Activated T-cell treated with anti-CD3 and anti-CD28 coated beads, Interleukin-2, amount 50 U/mL, for 24 hours (primary cell): Measurements from ENCODE around the gene FADD.
A peak's percentile ranks its signal among the peaks of the same experiment; 100 is the strongest.

Experiments
- DNase-seq: peaks from one replicate; pipeline ENCODE4 v3.0.0-alpha.2; 2020
- H3K27ac Mint-ChIP-seq: 2 replicates; pipeline ENCODE4 v1.8.0; 2020; ENCODE audit warnings: mild to moderate bottlenecking, mixed read lengths
- H3K27me3 Mint-ChIP-seq: 2 replicates; pipeline ENCODE4 v1.8.0; 2020; ENCODE audit warnings: mixed read lengths
- H3K36me3 Mint-ChIP-seq: 2 replicates; pipeline ENCODE4 v1.8.0; 2020; ENCODE audit warnings: low read depth, mixed read lengths
- H3K4me1 Mint-ChIP-seq: 2 replicates; pipeline ENCODE4 v1.8.0; 2020; ENCODE audit warnings: low read depth, mixed read lengths
- H3K4me3 Mint-ChIP-seq: 2 replicates; pipeline ENCODE4 v1.8.0; 2020; ENCODE audit warnings: mild to moderate bottlenecking, moderate library complexity, mixed read lengths
- H3K9me3 Mint-ChIP-seq: 2 replicates; pipeline ENCODE4 v1.8.0; 2020; ENCODE audit warnings: mixed read lengths

The FADD gene

DNA sequence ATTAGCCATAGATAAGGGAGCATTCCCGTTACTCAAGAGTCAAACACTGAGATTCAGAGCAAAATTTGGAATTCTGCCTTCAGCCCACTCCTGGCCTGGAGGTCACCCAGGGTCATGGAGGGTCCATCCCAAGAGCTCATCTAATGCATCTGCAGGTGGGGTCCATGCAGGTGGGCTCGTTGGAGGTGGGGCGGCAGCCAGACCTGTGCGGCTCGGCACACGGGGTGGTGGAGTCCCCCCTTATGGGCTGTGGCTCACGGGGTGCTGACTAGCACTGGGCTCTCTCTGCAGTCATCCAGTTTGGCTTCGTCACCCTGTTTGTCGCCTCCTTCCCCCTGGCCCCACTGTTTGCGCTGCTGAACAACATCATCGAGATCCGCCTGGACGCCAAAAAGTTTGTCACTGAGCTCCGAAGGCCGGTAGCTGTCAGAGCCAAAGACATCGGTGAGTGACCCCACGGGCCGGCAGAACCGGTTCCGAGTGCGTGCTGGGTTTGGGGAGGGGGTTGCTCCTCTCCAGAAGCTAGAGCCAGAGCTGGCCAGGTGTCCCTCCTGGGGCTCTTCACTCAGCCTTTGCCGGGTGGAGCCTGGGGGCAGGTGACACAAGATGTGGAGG, 32.4 kb upstream of the FADD start:
- Mint-ChIP-seq H3K4me1 (no peaks in the 10 kb centered on the region), H3K27ac (no peak overlapping the region), H3K36me3 (no peaks in the 10 kb centered on the region), H3K9me3 (no peaks in the 10 kb centered on the region), H3K27me3 (peaks cover 21% of the 10 kb centered on the region), H3K4me3 (no peak overlapping the region)
- no peak for DNase-seq

DNA sequence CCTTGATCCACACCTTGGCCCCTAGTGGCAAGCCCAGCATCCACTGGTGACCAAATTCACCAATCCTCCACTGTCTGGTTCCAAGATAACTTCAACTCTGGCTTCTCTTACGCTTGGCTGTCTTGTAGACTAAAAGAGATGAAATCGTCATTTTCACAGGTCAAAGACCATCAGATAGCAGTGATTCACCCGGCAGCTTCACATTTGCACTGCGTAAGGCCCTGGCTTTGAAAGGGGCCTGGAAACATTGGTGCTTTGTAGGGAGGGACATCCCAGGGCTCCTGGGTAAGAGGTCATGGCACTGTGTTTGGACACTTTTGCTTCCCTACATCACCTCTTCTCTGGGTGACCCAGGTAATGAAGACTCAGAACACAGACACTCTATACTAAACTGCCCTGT, 30.1 kb upstream of the FADD start:
- Mint-ChIP-seq H3K4me1 (no peaks in the 10 kb centered on the region), H3K36me3 (no peaks in the 10 kb centered on the region), H3K27me3 (peaks cover 11% of the 10 kb centered on the region), H3K27ac (no peak overlapping the region), H3K4me3 (no peak overlapping the region), H3K9me3 (no peaks in the 10 kb centered on the region)
- no peak for DNase-seq

DNA sequence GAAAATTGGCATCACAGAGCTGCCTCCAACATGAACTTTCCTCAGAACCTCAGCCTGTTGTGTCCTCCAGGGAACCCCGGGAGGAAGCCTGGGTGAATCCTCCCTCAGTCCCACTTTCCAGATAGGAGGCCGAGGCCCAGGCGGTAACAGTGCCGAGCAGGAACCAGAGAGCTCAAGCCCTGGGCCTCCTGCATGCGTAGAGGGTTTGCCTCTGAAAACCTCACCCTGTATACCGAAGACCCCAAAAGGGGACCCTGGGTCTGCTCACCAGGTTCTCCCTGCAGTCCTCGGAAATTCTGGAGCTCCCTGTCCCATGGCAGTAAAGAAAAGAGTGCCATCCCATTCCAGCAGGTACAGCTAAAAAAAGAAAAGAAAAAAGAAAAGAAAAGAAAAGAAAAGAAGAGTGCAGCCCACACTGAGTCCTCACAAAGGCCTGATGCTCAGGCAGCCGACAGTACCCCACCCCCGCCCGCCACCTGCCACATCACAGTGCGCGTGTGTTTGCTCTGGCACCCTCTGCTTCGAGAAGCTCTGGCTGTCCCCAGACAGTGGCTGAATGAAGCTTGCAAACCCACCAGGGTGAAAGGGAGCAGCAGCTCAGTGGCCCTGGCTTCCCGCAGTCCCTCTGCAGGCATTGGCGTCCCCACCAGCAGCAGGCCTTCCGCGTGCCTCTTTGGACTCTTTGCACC, 28.4 kb upstream of the FADD start:
- no peaks in the 10 kb centered on the region for H3K9me3 Mint-ChIP-seq
- H3K36me3 Mint-ChIP-seq, result no peaks in the 10 kb centered on the region
- no peak for DNase-seq
- no peak overlapping the region for H3K4me3 Mint-ChIP-seq
- H3K4me1 Mint-ChIP-seq, result no peaks in the 10 kb centered on the region
- H3K27me3 Mint-ChIP-seq, result peaks cover under 1% of the 10 kb centered on the region
- no peak overlapping the region for H3K27ac Mint-ChIP-seq

DNA sequence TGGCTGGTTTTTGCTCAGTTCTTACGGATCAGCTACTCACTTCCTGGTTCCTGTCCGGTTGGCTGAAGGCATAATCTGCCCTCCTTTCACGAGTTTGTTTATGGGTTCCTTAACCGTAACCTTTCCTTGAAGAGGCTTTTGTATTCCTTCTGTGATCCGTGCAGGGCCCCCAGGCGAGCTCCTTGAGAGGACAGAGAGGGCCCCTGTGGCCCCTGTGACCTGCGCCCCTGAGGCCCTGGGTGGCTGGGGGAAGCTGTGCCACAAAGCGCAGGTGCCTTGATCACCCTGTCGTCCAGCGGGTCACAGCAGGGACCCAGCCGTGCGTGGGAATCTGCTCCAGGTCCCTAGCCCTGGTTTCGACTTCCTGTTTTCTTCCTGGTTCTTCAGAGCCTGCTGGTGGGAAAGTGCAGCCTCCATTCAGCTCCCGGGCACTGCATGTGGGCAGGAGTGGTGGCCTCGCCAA, 27.8 kb upstream of the FADD start:
- Mint-ChIP-seq H3K27ac (no peak overlapping the region), H3K9me3 (no peaks in the 10 kb centered on the region), H3K27me3 (no peaks in the 10 kb centered on the region), H3K4me3 (no peak overlapping the region), H3K4me1 (no peaks in the 10 kb centered on the region), H3K36me3 (no peaks in the 10 kb centered on the region)
- no peak for DNase-seq

DNA sequence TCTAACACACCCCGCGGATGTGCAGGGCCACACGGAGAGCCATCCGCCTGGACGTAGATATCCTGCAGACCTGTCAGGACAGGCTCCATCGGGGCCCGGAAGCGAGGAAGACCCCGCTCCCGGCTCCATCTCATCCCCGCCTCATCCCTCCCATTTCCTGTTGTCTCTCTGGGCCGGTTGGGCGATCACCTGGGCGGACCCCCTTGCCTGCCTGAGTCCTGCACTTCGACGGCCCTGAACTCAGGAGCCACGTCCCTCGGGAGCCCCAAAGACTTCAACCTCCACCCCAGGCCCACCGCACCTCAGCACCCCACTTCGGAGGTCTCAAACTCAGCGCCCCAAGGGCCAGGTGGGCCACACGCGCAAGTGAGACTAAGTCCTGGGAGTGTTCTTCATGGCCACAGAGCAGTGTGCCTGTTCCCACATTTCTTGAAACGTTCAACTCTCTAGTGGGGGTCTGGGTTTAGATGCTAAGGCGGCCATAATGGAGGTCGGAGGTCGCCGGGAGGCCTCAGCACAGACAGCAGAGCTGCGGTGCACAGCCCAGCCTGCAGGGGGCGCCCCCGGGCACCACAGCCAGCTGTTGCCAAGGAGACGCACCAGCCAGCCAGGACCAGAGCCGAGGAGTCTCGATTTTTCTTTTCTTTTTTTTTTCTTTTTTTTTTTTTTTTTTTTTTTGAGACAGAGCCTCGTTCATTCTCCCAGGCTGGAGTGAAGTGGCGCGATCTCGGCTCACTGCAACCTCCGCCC, 26.0 kb upstream of the FADD start:
- H3K4me3 Mint-ChIP-seq, result no peak overlapping the region

DNA sequence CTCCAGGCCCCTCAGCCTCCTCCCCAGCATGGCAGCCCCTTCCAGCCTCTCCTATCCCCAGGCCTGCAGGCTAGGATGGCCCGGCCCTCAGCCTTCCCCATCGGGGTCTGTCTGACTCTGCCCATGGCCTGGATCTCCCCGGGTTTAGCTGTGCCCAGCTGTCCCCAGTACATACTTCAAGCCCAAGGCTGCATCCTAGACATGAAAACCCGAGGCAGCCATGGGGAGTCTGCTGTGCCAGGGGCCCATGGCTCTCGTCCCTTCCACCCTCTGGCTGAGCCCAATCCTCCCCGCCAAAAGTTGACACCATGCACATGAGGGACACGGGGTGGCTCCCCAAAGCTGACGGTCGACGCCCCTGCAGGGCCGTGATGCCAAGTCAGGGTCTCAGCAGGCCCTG, 22.2 kb upstream of the FADD start:
- no peaks in the 10 kb centered on the region for H3K36me3 Mint-ChIP-seq
- peaks cover 6% of the 10 kb centered on the region for H3K27me3 Mint-ChIP-seq
- H3K4me1 Mint-ChIP-seq, result no peaks in the 10 kb centered on the region
- H3K9me3 Mint-ChIP-seq, result no peaks in the 10 kb centered on the region
- no peak overlapping the region for H3K4me3 Mint-ChIP-seq
- H3K27ac Mint-ChIP-seq, result no peak overlapping the region
- DNase-seq, result no peak

More for the DNA sequence above, 26.0 kb upstream of the FADD start:
- Mint-ChIP-seq H3K36me3 (no peaks in the 10 kb centered on the region), H3K9me3 (no peaks in the 10 kb centered on the region), H3K4me1 (no peaks in the 10 kb centered on the region), H3K27ac (no peak overlapping the region), H3K27me3 (no peaks in the 10 kb centered on the region)
- DNase-seq, result peak; percentile 68

DNA sequence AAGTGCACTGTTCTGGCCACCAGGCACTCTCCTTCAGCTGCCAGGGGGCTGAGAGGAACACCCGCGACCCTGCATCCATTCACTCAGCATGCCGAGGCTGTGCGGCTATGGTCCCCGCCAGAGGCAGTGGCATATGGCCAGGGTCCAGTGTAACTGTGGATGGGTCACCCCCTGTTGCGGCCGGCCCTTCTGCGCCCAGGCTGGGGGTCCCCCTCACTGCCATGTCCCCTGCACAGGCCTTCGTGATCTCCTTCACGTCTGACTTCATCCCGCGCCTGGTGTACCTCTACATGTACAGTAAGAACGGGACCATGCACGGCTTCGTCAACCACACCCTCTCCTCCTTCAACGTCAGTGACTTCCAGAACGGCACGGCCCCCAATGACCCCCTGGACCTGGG, 20.8 kb upstream of the FADD start:
- DNase-seq, result no peak
- no peaks in the 10 kb centered on the region for H3K9me3 Mint-ChIP-seq
- H3K36me3 Mint-ChIP-seq, result no peaks in the 10 kb centered on the region
- no peaks in the 10 kb centered on the region for H3K4me1 Mint-ChIP-seq
- no peak overlapping the region for H3K4me3 Mint-ChIP-seq
- no peak overlapping the region for H3K27ac Mint-ChIP-seq
- peaks cover 7% of the 10 kb centered on the region for H3K27me3 Mint-ChIP-seq

DNA sequence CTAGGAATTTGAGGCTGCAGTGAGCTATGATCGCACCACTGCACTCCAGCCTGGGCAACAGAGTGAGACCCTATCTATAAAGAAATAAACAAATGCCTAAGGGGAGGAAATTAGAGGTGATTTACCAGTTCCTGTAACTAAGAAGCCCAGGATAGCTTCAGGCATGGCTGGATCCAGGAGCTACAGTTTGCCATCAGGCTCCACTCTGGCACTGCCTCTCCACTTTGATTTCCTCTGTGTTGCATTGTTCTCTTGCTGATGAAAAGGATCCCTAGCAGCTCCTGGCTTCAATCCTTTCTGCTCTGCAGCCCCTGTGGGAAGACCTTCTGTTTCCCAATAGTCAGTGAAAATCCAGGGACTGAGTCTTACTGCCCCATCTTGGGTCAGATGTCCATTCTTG, 20.1 kb upstream of the FADD start:
- no peaks in the 10 kb centered on the region for H3K36me3 Mint-ChIP-seq
- DNase-seq, result no peak
- H3K27ac Mint-ChIP-seq, result no peak overlapping the region
- no peaks in the 10 kb centered on the region for H3K4me1 Mint-ChIP-seq
- peaks cover 11% of the 10 kb centered on the region for H3K27me3 Mint-ChIP-seq
- H3K9me3 Mint-ChIP-seq, result no peaks in the 10 kb centered on the region
- no peak overlapping the region for H3K4me3 Mint-ChIP-seq

DNA sequence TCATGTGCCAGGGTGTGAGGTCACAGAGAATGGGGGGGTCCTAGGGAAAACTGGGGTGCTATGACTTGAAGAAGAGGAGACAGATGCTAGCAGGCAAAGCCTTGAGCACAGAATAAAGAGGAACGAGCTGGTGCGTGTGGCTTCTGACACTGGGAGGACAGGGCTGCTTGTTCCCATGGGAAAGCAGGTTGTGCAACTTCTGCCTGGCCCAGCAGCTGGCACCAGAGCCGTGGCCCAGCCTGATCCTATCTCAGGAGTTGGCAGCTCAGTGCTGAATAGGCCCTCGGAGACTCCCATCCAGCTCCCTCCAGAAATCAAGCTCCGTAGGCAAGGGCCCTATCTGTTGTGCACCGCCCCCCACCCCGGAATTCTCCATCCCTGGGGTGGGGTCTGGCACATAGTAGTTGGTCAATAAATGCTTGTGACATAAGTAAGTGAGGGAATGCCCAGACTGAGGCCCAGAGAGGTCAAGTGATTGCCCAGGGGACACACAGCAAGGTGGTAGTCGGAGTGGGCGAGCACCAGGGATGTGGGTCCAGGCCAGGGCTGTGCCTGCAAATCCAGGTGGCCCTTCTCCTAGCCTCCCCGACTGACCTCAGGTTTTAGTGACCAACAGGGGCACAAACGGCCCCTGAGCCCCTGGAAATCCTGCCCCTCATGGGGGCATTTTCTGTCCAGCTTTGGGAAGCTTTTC, 19.5 kb upstream of the FADD start:
- no peak for DNase-seq
- H3K36me3 Mint-ChIP-seq, result no peaks in the 10 kb centered on the region
- peaks cover 11% of the 10 kb centered on the region for H3K27me3 Mint-ChIP-seq
- H3K27ac Mint-ChIP-seq, result no peak overlapping the region
- H3K4me1 Mint-ChIP-seq, result no peaks in the 10 kb centered on the region
- no peak overlapping the region for H3K4me3 Mint-ChIP-seq
- H3K9me3 Mint-ChIP-seq, result no peaks in the 10 kb centered on the region

DNA sequence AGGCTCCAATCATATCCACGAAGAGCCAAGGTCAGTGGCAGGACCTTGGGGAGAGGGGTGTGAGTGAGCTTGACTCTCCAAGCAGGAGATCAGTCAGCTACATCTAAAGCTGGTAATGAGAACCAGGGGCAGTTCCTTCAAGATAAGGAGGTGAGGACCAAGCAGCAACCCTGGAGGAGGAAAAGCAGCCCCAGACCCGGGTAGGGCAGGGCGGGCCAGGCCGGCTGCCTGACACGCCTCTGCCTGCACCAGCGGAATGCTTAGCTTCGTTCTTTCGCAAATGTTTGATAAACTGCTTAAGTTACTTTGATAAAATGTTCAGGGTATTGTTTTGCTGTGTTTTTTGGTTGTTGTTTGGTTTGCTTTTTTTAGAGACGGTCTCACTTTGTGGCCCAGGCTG, 18.7 kb upstream of the FADD start:
- Mint-ChIP-seq H3K27me3 (peaks cover 11% of the 10 kb centered on the region), H3K4me1 (no peaks in the 10 kb centered on the region), H3K4me3 (no peak overlapping the region), H3K27ac (no peak overlapping the region), H3K36me3 (no peaks in the 10 kb centered on the region), H3K9me3 (no peaks in the 10 kb centered on the region)
- DNase-seq, result no peak

DNA sequence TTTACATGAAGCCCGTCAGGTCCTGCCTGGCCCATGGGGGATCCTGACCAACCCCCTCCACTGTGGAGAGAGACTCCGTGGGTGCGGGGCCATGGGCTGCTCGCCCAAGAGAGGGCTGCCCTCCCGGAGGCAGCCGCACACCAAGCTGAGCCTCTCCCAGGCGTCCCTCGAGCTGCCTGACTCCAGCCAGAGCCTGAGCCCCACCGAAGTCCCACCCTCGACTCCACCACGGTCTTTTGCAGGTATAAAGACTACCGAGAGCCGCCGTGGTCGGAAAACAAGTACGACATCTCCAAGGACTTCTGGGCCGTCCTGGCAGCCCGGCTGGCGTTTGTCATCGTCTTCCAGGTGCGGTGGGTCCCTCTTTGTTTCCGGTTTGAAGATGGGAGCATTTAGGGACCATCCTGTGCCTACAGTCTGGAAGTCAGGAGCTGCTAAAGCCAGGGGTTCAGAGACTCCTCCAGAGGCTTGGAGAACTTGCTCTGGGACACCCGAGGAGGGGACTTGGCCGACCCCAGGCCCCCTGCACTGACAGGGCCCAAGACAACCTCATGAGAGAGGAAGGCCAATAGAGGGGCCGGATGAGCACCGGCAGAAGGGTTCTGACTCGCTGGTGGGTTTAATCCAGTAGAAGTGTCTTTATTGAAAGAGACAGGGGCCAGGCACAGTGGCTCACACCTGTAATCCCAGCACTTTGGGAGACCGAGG, 17.6 kb upstream of the FADD start:
- no peaks in the 10 kb centered on the region for H3K36me3 Mint-ChIP-seq
- H3K27me3 Mint-ChIP-seq, result peaks cover 11% of the 10 kb centered on the region
- H3K4me3 Mint-ChIP-seq, result no peak overlapping the region
- H3K4me1 Mint-ChIP-seq, result no peaks in the 10 kb centered on the region
- H3K9me3 Mint-ChIP-seq, result no peaks in the 10 kb centered on the region
- no peak for DNase-seq
- no peak overlapping the region for H3K27ac Mint-ChIP-seq

DNA sequence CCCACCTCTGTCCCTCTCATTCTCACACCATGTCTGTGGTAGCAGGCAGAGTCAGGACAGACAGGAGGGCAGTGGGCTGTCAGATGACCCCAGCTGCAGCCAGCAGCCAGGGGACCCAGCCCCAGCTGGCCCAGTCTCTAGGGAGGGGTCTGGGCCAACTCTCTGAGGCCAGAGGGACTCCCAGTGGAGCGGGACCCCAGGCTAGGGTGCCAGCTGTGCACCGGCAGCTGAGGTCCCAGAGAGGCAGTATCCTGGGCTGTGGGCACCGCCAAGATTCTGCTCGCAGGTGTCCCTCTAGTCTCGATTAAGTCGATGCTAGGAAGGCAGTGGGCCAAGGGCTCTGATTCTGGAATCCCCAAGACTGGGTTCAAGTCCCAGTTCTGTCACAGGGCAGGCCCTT, 16.7 kb upstream of the FADD start:
- no peaks in the 10 kb centered on the region for H3K9me3 Mint-ChIP-seq
- no peak for DNase-seq
- H3K4me3 Mint-ChIP-seq, result no peak overlapping the region
- H3K27me3 Mint-ChIP-seq, result peaks cover 13% of the 10 kb centered on the region
- no peak overlapping the region for H3K27ac Mint-ChIP-seq
- H3K4me1 Mint-ChIP-seq, result no peaks in the 10 kb centered on the region
- H3K36me3 Mint-ChIP-seq, result no peaks in the 10 kb centered on the region

DNA sequence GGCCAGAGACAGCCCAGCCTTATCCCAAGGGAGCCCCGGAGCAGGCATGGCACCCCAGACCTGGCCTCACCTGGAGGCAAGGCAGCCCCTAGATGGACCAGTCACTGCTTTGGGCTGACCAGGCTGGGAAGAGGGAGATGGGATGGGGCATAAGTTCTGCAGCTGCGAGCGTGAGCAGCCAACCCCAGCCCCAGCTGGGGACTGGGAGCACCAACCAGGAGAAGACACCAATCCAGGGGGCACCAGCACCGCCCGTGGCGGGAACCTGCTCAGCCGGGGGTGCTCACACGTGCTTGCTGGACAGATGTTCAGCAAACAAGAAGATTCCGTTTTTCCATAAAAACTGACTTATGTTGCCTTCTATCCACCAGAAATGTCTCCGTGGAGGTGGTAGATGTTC, 16.2 kb upstream of the FADD start:
- Mint-ChIP-seq H3K36me3 (no peaks in the 10 kb centered on the region), H3K27ac (no peak overlapping the region), H3K4me1 (no peaks in the 10 kb centered on the region), H3K27me3 (peaks cover 14% of the 10 kb centered on the region), H3K9me3 (no peaks in the 10 kb centered on the region), H3K4me3 (no peak overlapping the region)
- DNase-seq, result no peak

DNA sequence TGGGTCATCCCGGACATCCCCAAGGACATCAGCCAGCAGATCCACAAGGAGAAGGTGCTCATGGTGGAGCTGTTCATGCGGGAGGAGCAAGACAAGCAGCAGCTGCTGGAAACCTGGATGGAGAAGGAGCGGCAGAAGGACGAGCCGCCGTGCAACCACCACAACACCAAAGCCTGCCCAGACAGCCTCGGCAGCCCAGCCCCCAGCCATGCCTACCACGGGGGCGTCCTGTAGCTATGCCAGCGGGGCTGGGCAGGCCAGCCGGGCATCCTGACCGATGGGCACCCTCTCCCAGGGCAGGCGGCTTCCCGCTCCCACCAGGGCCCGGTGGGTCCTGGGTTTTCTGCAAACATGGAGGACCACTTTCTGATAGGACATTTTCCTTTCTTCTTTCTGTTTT, 15.3 kb upstream of the FADD start:
- Mint-ChIP-seq H3K36me3 (no peaks in the 10 kb centered on the region), H3K9me3 (no peaks in the 10 kb centered on the region), H3K4me1 (no peaks in the 10 kb centered on the region), H3K27me3 (peaks cover 17% of the 10 kb centered on the region), H3K27ac (no peak overlapping the region), H3K4me3 (no peak overlapping the region)
- DNase-seq, result no peak
